GM13976 (cell line): Measurements from ENCODE around the gene DSEL.

Experiments
- DNase-seq: peaks from one replicate; pipeline ENCODE4 v3.0.0; 2012; ENCODE audit warnings: low spot score
- CTCF ChIP-seq: IDR thresholded peaks from 2 replicates; pipeline ENCODE4 v1.5.1; 2012; ENCODE audit warnings: borderline replicate concordance, mild to moderate bottlenecking; ENCODE audit not compliant: insufficient read depth; ENCODE audit errors: extremely low read depth, missing control alignments, control extremely low read depth
- in situ Hi-C: fragments of 300-500 bp; cut with MboI; formaldehyde crosslinking; loops from one replicate; pipeline ENCODE4 v1.12.0; 2022; ENCODE audit warnings: low sequenced_read_pairs, mixed read lengths, inconsistent platforms; ENCODE audit not compliant: unreplicated experiment

DSEL gene

GRCh38 chr18:67516539-67517443, at the start of gene DSEL:
TSS of gene DSEL (minus strand) at chr18:67516720. CDS start at chr18:67514608, 2,112 bp downstream.
- in situ Hi-C loops: no loop called here
- no peak for TF ChIP-seq CTCF
- DNase-seq: peak; percentile 100

- in situ Hi-C loops: no loop called here
- no peak for DNase-seq
Measured at GRCh38 chr18:67553437-67553836, 36.9 kb upstream of the DSEL start.

GRCh38 chr18:67550872-67551520, 34.5 kb upstream of the DSEL start:
- in situ Hi-C loops: no loop called here
- no peak for DNase-seq
- TF ChIP-seq CTCF: no peak

More at GRCh38 chr18:67553437-67553836, 36.9 kb upstream of the DSEL start:
- TF ChIP-seq CTCF: no peak

- in situ Hi-C loops: no loop called here
- DNase-seq: no peak
- TF ChIP-seq CTCF: no peak
Measured at GRCh38 chr18:67549946-67550345, 33.4 kb upstream of the DSEL start.

GRCh38 chr18:67545681-67546080, 29.2 kb upstream of the DSEL start:
- no peak for DNase-seq
- in situ Hi-C loops: no loop called here
- TF ChIP-seq CTCF: no peak

- no peak for DNase-seq
- no peak for TF ChIP-seq CTCF
- in situ Hi-C loops: no loop called here
Measured at GRCh38 chr18:67540559-67540958, 24.0 kb upstream of the DSEL start.
